Mesenchymal stem cell (in vitro differentiated cells and primary cell): Measurements from ENCODE around the gene VAV2.
A peak's percentile ranks its signal among the peaks of the same experiment; 100 is the strongest.

ENCODE experiments used
- DNase-seq: peaks from one replicate; pipeline ENCODE4 v3.0.0-alpha.2; 2013
- H2AFZ ChIP-seq: one replicate; pipeline ENCODE4 v1.6.1; 2013; ENCODE audit warnings: low read depth, mild to moderate bottlenecking, control low read depth, inconsistent platforms, low read length, moderate library complexity
- H2AK5ac ChIP-seq: 2 replicates; pipeline ENCODE4 v1.6.1; 2013; ENCODE audit warnings: low read length, moderate library complexity, mild to moderate bottlenecking, inconsistent platforms; ENCODE audit not compliant: severe bottlenecking
- H2BK120ac ChIP-seq: one replicate; pipeline ENCODE4 v1.6.1; 2013; ENCODE audit warnings: low read depth, mild to moderate bottlenecking, inconsistent platforms, low read length, moderate library complexity
- H2BK12ac ChIP-seq, 2 experiments: one replicate each; pipeline ENCODE4 v1.6.1; 2013; ENCODE audit warnings: inconsistent platforms in 2 of 2, low read length in 2 of 2, mild to moderate bottlenecking in 2 of 2, moderate library complexity in 2 of 2, control low read depth in 1 of 2
- H2BK15ac ChIP-seq: one replicate; pipeline ENCODE4 v1.6.1; 2013; ENCODE audit warnings: mild to moderate bottlenecking, low read depth, inconsistent platforms; ENCODE audit not compliant: poor library complexity, severe bottlenecking
- H2BK5ac ChIP-seq: 2 replicates; pipeline ENCODE4 v1.6.1; 2013; ENCODE audit warnings: low read depth, mild to moderate bottlenecking, low read length, control low read depth, inconsistent platforms; ENCODE audit not compliant: poor library complexity, severe bottlenecking
- H3K14ac ChIP-seq, 2 experiments: one replicate each; pipeline ENCODE4 v1.6.1; 2013; ENCODE audit warnings: inconsistent platforms in 2 of 2, low read length in 2 of 2, control low read depth in 1 of 2, mild to moderate bottlenecking in 1 of 2, moderate library complexity in 1 of 2
- H3K18ac ChIP-seq, 2 experiments: one replicate each; pipeline ENCODE4 v1.6.1; 2013; ENCODE audit warnings: inconsistent platforms in 2 of 2, low read length in 2 of 2, control low read depth in 1 of 2, low read depth in 1 of 2, mild to moderate bottlenecking in 1 of 2
- H3K23ac ChIP-seq, 2 experiments: one replicate each; pipeline ENCODE4 v1.6.1; 2013; ENCODE audit warnings: inconsistent platforms in 2 of 2, low read length in 2 of 2, mild to moderate bottlenecking in 2 of 2, moderate library complexity in 2 of 2, control low read depth in 1 of 2
- H3K27ac ChIP-seq: 2 replicates; pipeline ENCODE4 v1.5.1; 2013; ENCODE audit warnings: mild to moderate bottlenecking, moderate library complexity, low read length, control low read depth, inconsistent platforms; ENCODE audit not compliant: poor library complexity, severe bottlenecking
- H3K27me3 ChIP-seq, 2 experiments: 2 replicates each; pipeline versions ENCODE4 v1.6.1 to v1.7.0; 2013; ENCODE audit warnings: low read length in 2 of 2, mild to moderate bottlenecking in 2 of 2, moderate library complexity in 2 of 2, control low read depth in 1 of 2, inconsistent platforms in 1 of 2; ENCODE audit not compliant: control insufficient read depth in 1 of 2, insufficient read depth in 1 of 2
- H3K36me3 ChIP-seq, 2 experiments: 2 replicates each; pipeline versions ENCODE4 v1.6.1 to v1.7.0; 2013; ENCODE audit warnings: low read length in 2 of 2, control low read depth in 1 of 2, inconsistent platforms in 1 of 2, low read depth in 1 of 2, mild to moderate bottlenecking in 1 of 2; ENCODE audit not compliant: insufficient read depth in 2 of 2, control insufficient read depth in 1 of 2
- H3K4ac ChIP-seq, 2 experiments: one replicate each; pipeline ENCODE4 v1.6.1; 2013; ENCODE audit warnings: inconsistent platforms in 2 of 2, low read length in 2 of 2, mild to moderate bottlenecking in 2 of 2, moderate library complexity in 2 of 2, control low read depth in 1 of 2, low read depth in 1 of 2
- H3K4me1 ChIP-seq: 2 replicates; pipeline ENCODE4 v1.6.1; 2013; ENCODE audit warnings: low read depth, low read length, control low read depth; ENCODE audit not compliant: control insufficient read depth, insufficient read depth
- H3K4me2 ChIP-seq: 2 replicates; pipeline ENCODE4 v1.6.1; 2013; ENCODE audit warnings: low read length, mild to moderate bottlenecking, inconsistent platforms; ENCODE audit not compliant: poor library complexity, severe bottlenecking
- H3K4me3 ChIP-seq, 2 experiments: 2 replicates each; pipeline versions ENCODE4 v1.5.1 to v1.7.0; 2013; ENCODE audit warnings: low read length in 2 of 2, mild to moderate bottlenecking in 2 of 2, control low read depth in 1 of 2, low read depth in 1 of 2; ENCODE audit not compliant: insufficient read depth in 1 of 2
- H3K79me1 ChIP-seq: replicated peaks from 2 replicates; pipeline ENCODE4 v1.6.1; 2013; ENCODE audit warnings: mild to moderate bottlenecking, control low read depth, low read length, inconsistent platforms; ENCODE audit not compliant: poor library complexity, severe bottlenecking
- H3K9ac ChIP-seq: 2 replicates; pipeline ENCODE4 v1.7.0; 2013; ENCODE audit warnings: mild to moderate bottlenecking, low read length, moderate library complexity
- H3K9me3 ChIP-seq: 2 replicates; pipeline ENCODE4 v1.7.0; 2013; ENCODE audit warnings: mild to moderate bottlenecking, low read length; ENCODE audit not compliant: control insufficient read depth
- H4K8ac ChIP-seq: one replicate; pipeline ENCODE4 v1.6.1; 2013; ENCODE audit warnings: inconsistent platforms, mild to moderate bottlenecking, low read length, moderate library complexity
- H4K91ac ChIP-seq: one replicate; pipeline ENCODE4 v1.6.1; 2013; ENCODE audit warnings: mild to moderate bottlenecking, low read length, inconsistent platforms
- WGBS: methylation state at CpG from one replicate; pipeline ENCODE4 v1.1.7; 2013; ENCODE audit warnings: mixed read lengths; 5-methylcytosine and 5-hydroxymethylcytosine counted together

Gene VAV2

GRCh38 chr9:133878402-133878801 lies 113.7 kb downstream of the VAV2 start:
- Histone ChIP-seq H3K14ac (no peak overlapping the region), H3K9me3 (no peaks in the 10 kb centered on the region), H4K91ac (peak overlapping the region; percentile 29), H2AK5ac (no peak overlapping the region), H3K9ac (no peak overlapping the region), H4K8ac (peak overlapping the region; percentile 19), H3K23ac (no peak overlapping the region), H3K27ac (no peak overlapping the region), H3K4me3 (no peak overlapping the region), H3K79me1 (peaks cover 41% of the 10 kb centered on the region), H3K36me3 (peaks cover 0 to 65% of the 10 kb centered on the region in 2 experiments), H2BK120ac (no peak overlapping the region), H2AFZ (no peak overlapping the region), H2BK5ac (no peak overlapping the region), H3K4me2 (no peak overlapping the region), H3K4me1 (peaks cover 80% of the 10 kb centered on the region), H3K4ac (no peak overlapping the region), H2BK15ac (no peak overlapping the region), H2BK12ac (peak overlapping the region in 1 of 2 experiments; percentile 21), H3K18ac (peak overlapping the region in 1 of 2 experiments; percentile 22), H3K27me3 (no peaks in the 10 kb centered on the region)
- WGBS, result 96% methylated on average over 13 of the region's 13 CpGs
- DNase-seq, result no peak

GRCh38 chr9:133877967-133878366 lies 114.2 kb downstream of the VAV2 start:
- Histone ChIP-seq H3K9ac (no peak overlapping the region), H3K4me1 (peaks cover 81% of the 10 kb centered on the region), H4K91ac (no peak overlapping the region), H3K18ac (peak overlapping the region in 1 of 2 experiments; percentile 22), H3K4me3 (no peak overlapping the region), H3K9me3 (no peaks in the 10 kb centered on the region), H2BK12ac (peak overlapping the region in 1 of 2 experiments; percentile 21), H3K14ac (no peak overlapping the region), H3K4ac (no peak overlapping the region), H3K36me3 (peaks cover 0 to 61% of the 10 kb centered on the region in 2 experiments), H4K8ac (peak overlapping the region; percentile 35), H3K79me1 (peaks cover 41% of the 10 kb centered on the region), H3K27me3 (no peaks in the 10 kb centered on the region), H3K23ac (no peak overlapping the region), H3K4me2 (no peak overlapping the region), H2AK5ac (no peak overlapping the region), H3K27ac (no peak overlapping the region), H2BK15ac (no peak overlapping the region), H2BK5ac (no peak overlapping the region), H2AFZ (no peak overlapping the region), H2BK120ac (no peak overlapping the region)
- WGBS, result 97% methylated on average over 12 of the region's 17 CpGs
- DNase-seq, result no peak

GRCh38 chr9:133877327-133877726 lies 114.8 kb downstream of the VAV2 start:
- Histone ChIP-seq H2AFZ (no peak overlapping the region), H3K23ac (no peak overlapping the region), H3K4me3 (no peak overlapping the region), H3K27me3 (no peaks in the 10 kb centered on the region), H3K4me1 (peaks cover 79% of the 10 kb centered on the region), H2BK12ac (no peak overlapping the region), H3K4ac (peak overlapping the region in 1 of 2 experiments; percentile 19), H3K27ac (no peak overlapping the region), H4K91ac (no peak overlapping the region), H2BK15ac (peak overlapping the region; percentile 6), H3K4me2 (no peak overlapping the region), H4K8ac (no peak overlapping the region), H3K79me1 (peaks cover 37% of the 10 kb centered on the region), H2AK5ac (no peak overlapping the region), H3K18ac (no peak overlapping the region), H2BK5ac (no peak overlapping the region), H2BK120ac (no peak overlapping the region), H3K36me3 (peaks cover 0 to 57% of the 10 kb centered on the region in 2 experiments), H3K14ac (no peak overlapping the region), H3K9me3 (no peaks in the 10 kb centered on the region), H3K9ac (no peak overlapping the region)
- DNase-seq, result no peak
- WGBS, result 94% methylated on average over 4 of the region's 5 CpGs

DNA sequence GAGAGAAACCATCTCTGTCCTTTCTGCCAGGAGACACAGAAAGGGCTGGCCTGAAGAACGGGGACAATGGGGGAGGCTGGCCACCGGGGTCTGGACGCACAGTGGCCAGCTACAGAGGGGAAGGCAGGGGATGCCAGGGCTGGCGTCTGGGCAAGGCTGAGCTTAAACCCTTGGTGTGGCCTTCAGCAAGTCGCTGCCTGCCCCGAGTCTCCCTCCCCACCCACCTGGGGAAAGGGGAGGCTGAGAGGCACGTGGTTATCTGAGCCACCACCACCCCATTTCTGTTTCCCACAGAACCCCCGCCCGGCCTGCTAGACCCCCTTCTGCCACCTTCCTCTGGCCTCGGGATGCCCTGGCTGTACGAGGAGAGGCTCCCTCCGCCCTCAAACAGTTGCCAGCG lies 115.3 kb downstream of the VAV2 start:
- H3K4ac ChIP-seq, result peak overlapping the region in 1 of 2 experiments; percentile 4
- H2BK120ac ChIP-seq, result no peak overlapping the region
- no peak overlapping the region for H3K9ac ChIP-seq
- H3K27me3 ChIP-seq, result no peaks in the 10 kb centered on the region
- H3K27ac ChIP-seq, result no peak overlapping the region
- H2BK5ac ChIP-seq, result no peak overlapping the region
- H3K14ac ChIP-seq, result no peak overlapping the region
- H3K9me3 ChIP-seq, result no peaks in the 10 kb centered on the region
- no peak overlapping the region for H4K8ac ChIP-seq
- no peak overlapping the region for H3K18ac ChIP-seq
- H3K4me3 ChIP-seq, result no peak overlapping the region
- peaks cover 77% of the 10 kb centered on the region for H3K4me1 ChIP-seq
- no peak overlapping the region for H3K23ac ChIP-seq
- no peak overlapping the region for H2BK12ac ChIP-seq
- peaks cover 0 to 59% of the 10 kb centered on the region in 2 experiments for H3K36me3 ChIP-seq
- no peak overlapping the region for H2BK15ac ChIP-seq
- H2AK5ac ChIP-seq, result no peak overlapping the region
- peak overlapping the region; percentile 23 for H4K91ac ChIP-seq
- 96% methylated on average over 13 of the region's 13 CpGs for WGBS
- H3K4me2 ChIP-seq, result no peak overlapping the region
- no peak overlapping the region for H2AFZ ChIP-seq
- no peak for DNase-seq
- peaks cover 34% of the 10 kb centered on the region for H3K79me1 ChIP-seq
